HUDEP-2 (cell line): ENCODE measurements around the gene FOLR1.
A peak's percentile ranks its signal among the peaks of the same experiment; 100 is the strongest.

Source experiments
- DNase-seq, 76 experiments: peaks; one replicate each; lab custom pipeline; 2025; ENCODE audit not compliant: unreplicated experiment in 76 of 76; lab: John Stamatoyannopoulos, UW

FOLR1 gene

DNA sequence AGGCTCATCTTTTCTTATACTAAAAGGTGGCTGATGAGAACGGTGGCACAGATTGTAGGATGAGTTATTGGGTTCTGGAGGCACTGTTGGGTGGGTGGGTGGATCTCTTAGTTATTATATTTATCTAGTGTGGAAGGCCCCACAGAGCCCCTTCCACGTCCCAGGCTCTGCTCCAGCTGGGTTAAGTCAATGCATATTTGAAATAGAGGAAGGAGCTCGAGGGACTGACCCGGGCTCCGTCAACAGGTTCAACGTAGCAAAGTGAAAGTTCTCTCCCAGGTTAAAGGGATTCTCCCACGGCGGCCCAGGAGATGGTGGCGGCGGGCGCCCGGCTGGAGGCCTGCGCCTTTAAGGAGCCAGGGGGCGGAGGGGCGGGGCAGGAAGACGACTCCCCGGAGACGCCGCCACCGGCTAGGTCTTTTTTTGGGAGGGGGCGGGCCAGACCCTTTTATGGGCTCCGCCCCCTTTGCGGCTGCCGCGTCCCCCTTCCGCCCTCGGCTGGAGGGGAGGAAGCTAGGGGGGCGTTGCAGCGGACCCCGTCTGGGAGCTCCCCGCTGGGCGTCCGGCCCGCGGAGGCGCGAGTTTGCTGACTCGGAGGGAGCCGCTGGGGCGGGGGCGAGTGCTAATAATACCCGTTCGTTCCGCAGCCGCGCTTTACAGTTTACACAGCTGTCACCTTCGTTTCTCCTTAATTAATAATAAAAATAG is 31.1 kb downstream of the FOLR1 start:
- DNase-seq = peak in 73 of 76 experiments; percentile 46 to 95 (median 86)

DNA sequence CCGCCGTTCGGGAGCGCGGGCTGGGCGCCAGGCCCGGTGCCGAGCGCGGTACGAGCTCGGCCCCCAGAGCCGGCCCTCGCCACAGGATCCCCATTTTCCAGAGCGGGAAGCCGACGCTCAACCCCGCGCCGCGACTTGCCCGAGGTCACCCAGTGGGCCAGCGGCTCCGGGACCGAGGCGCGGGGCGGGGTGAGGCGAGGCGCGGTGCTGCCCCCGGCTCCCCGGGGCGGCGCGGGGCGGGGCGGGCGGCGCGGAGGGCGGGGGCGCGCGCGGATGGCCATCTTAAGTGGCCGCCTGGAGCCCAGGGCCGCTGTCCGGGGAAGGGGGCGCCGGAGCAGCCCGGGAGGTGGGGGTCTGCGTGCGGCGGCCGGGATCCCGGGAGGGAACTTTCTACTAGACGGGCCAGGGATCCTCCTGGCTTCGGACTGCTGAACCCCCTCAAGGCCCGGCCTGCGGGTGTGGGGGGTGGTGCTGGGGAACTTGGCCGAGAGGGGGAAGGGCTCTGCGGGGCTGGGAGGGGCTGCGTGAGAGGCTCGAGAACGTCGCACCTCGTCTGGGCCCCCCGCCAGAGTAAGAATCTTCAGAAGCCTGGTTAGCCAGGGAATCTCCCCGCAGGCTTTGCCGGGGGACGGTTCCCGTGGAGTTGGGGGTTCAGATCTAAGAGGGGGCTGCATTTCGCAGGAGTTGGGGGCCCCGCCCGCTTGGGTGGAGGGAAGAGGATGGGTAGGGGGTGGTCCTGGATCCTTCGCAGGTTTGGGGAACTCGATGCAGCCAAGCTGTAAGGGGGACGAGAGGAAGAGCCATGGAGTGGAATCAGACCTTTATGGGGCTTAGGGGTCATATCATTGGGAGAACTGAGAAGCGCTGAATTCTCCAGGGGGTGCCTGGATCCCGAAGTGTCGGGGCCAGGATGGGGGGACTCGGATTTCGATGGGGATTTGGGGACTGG is 31.9 kb downstream of the FOLR1 start:
- peak in 59 of 76 experiments; percentile 1 to 76 (median 56) for DNase-seq

DNA sequence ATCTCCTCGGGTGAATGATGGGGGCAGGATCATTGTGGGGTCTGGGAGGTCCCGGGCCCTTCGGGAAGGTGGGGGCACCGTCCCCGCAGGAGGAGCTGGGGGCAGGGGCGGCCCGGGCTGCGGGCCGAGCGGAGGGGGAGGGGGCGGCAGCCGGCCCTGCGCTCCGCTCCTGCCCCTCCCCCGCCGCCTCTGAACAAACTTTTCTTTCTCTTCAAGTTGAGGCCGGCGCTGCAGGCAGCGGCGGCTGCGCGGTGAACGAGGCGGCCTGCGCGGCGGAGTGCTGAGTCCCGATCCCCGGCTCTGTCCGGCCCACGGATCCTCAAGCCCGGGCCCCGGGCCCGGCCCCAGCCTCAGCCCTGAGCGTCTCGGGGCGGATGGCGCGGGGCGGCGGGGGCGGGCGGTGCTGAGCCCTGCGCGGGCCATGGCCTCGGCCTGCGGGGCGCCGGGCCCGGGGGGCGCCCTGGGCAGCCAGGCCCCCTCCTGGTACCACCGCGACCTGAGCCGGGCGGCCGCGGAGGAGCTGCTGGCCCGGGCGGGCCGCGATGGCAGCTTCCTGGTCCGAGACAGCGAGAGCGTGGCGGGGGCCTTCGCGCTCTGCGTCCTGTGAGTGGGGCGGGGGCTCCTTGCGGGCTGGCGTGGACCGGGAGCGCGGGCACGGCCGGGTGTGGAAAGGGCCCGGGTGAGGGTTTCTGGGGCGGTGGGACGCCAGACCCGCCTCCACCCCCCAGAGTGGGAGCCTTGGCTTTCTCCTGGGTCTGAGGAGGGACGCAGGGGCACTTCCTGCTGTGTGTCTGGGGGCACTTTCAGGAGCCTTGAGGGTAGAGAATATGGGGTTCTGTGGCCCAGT is 32.8 kb downstream of the FOLR1 start, which contains the start of gene INPPL1:
Gene INPPL1, plus strand, starts transcription at position 204 of the 847 bp plus-strand sequence. Its CDS starts 218 bp downstream, at position 422.
- peak in 8 of 76 experiments; percentile 9 to 29 (median 14) for DNase-seq

DNA sequence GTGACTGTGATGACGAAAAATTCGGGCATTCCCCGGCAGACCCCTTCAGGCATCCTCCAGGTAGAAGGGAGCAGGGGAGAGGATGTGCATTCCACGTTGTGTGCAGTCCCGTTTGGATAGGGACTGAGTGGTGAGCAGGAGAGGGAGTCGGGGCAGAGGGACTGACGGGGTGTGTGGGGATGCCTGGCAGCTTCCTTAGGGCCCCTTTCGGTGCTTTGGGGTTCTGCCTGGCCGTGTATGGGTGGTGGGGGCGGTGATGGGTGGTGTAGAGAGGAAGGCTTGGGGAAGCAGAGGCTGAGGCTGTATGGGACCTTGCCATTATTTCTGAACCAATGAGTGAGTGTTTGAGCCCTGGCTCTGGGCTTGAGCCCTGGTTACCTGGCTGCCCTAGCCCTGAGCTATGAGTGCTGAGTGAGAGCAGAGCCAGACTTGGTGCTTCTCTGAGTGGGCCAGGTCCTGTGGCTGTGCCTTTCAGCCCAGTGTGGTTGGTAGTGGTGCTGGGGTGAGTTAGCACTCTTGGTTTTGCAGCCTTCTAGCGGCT is 33.5 kb downstream of the FOLR1 start:
- peak in 1 of 76 experiments; percentile 11 for DNase-seq

DNA sequence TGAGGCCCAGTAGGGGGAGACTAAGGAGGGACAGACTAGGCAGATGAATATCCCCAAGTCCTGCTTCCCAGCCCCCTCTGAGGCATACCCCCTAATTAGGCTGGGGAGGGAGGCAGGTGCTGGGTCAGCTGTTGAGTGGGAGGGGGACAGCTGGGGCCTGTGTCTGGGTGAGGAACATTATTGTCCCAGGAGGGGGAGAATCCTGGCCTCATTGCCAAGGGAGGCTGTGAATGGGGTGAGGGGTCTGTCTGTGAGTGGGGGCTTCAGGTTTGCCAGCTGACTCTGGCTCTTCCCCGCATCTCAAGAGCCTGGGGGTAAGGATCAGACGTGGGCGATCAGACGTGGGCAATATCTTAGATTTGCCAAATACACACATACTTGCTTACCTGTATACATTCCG is 34.8 kb downstream of the FOLR1 start:
- DNase-seq = no peak

DNA sequence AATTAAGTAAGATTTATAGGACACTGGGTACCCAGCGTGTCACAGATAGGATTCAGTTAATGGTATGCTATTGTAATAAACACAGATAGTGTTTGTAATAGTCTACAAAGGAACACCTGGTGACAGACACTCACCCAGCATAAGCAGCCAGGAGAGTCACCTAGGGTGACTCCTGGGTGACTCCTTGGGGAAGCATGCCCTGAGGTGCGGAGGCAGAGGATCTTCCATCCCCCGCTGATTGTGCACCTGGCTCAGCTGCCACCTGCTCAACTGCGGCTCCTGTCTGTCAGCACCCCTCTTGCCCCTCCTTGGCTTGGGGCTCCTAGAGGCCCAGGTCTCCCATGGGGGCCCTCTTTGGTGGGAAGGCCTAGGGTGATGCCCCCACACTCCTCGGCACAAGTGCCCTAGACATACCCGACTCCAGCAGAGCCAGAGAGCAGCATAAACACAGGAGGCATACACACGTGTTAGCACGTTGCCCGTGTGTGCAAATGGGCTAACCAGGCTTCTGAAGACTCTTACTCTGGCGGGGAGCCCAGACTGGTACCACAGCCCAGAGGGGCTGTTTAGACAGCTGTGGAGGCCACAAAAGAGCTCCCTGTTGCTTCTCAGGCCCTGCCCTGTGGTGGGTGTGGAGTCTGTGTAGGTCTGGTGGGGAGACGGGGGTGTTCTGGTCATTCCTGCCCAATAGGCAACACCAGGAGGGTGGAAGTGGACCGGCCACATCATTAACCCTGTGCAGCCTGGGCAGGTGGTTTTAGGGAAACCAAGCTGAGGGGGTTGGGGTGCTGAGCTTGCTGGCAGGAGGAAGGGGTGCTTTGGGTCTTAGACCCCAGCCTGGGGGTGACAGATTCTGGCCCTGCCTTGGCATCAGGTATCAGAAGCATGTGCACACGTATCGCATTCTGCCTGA is 35.6 kb downstream of the FOLR1 start:
- DNase-seq = no peak

DNA sequence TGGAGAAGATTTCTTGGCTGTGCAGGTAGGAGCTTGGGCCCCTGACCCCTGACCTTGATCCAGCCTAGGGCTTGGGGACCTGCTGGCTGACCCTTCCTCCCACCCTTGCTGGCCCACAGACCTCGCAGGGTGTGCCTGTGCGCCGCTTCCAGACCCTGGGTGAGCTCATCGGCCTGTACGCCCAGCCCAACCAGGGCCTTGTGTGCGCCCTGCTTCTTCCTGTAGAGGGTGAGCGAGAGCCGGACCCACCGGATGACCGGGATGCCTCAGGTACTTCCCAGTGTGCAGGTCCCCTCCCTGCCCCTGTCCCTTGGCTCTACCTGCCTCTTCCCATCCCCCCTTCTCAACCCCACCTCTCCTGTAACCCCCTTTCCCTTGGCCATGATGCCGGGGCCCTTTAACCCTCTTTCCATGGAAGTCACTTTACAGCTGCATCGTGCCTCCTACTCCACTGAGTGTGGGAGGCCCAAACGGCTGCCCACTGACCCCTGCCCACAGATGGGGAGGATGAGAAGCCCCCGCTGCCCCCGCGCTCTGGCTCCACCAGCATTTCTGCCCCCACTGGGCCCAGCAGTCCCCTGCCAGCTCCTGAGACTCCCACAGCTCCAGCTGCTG is 36.4 kb downstream of the FOLR1 start:
- DNase-seq = no peak

DNA sequence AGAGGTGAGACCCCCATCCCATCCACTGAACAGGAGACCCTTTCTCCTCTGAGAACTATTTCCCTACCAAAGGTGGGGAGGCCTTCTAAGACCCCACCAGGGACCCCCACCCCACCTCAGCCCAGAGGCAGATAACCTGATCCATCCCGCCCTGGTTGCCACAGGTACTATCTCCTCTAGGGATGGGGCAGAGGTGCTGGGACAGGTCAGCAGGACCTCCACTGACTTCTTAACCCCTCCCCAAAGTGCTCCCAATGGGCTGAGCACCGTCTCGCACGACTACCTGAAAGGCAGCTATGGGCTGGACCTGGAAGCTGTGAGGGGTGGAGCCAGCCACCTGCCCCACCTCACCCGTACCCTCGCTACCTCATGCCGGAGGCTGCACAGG is 36.9 kb downstream of the FOLR1 start:
- DNase-seq = no peak

DNA sequence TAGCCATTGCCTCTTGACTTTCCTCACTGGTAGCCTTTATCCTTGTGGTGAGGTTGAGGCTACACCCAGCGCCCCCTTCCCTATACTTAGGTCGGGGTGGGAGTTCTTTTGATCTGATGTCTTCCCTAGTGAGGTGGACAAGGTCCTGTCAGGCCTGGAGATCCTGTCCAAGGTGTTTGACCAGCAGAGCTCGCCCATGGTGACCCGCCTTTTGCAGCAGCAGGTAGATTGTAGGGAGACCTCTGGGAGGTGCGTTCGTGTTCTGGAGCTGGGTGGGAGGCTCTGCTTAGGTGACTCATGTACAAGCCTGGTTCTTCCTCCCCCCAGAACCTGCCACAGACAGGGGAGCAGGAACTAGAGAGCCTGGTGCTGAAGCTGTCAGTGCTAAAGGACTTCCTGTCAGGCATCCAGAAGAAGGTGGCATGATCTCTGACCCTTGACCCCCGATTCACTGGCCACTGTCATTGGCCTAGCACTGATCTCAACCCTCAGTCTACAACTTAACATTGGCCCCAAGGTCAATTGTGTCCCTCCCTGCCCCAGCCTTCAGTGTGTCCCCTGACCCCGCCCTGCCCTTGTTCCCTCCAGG is 37.5 kb downstream of the FOLR1 start:
- DNase-seq = no peak

DNA sequence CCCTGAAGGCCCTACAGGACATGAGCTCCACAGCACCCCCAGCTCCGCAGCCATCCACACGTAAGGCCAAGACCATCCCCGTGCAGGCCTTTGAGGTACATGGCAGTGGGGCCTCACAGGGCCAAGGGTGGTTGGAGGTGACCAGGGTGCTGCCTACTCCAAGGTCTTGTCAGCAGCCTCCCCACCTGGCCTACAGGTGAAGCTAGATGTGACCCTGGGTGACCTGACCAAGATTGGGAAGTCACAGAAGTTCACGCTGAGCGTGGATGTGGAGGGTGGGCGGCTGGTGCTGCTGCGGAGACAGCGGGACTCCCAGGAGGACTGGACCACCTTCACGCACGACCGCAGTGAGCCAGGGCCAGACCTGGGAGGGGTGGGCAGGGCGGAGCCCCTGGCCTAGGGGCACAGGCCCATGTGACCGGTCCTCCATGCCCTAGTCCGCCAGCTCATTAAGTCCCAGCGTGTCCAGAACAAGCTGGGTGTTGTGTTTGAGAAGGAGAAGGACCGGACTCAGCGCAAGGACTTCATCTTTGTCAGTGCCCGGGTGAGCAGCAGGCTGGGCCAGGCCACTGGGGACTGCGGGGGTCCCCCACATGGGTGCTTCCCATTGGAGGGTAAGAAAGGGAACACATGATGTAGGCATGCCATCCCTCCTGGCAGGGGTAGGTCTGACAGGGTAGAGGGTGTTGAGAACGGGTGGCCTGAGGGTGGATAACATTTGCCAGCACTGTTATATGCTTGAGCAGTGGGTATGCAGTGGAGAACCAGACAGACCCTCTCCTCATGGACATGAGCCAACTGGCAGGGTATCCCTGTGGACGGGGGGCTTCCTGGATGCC is 38.2 kb downstream of the FOLR1 start:
- no peak for DNase-seq

DNA sequence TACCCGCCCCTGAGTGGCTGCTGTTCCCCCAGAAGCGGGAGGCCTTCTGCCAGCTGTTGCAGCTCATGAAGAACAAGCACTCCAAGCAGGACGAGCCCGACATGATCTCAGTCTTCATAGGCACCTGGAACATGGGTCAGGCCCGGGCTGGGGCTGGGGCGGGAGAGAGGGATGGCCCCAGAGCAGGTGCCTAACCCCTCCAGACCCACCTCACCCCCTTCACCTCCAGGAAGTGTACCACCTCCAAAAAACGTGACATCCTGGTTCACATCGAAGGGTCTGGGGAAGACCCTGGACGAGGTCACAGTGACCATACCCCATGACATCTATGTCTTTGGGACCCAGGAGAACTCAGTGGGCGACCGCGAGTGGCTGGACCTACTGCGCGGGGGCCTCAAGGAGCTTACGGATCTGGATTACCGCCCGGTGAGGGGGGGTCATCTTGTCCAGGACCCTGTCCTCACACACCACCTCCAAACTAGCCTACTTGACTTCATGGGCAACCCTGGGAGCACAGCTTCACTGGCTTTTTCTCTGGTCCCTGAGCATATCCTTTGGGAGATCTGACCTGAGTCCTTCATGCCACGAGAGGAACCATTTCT is 38.9 kb downstream of the FOLR1 start:
- no peak for DNase-seq

DNA sequence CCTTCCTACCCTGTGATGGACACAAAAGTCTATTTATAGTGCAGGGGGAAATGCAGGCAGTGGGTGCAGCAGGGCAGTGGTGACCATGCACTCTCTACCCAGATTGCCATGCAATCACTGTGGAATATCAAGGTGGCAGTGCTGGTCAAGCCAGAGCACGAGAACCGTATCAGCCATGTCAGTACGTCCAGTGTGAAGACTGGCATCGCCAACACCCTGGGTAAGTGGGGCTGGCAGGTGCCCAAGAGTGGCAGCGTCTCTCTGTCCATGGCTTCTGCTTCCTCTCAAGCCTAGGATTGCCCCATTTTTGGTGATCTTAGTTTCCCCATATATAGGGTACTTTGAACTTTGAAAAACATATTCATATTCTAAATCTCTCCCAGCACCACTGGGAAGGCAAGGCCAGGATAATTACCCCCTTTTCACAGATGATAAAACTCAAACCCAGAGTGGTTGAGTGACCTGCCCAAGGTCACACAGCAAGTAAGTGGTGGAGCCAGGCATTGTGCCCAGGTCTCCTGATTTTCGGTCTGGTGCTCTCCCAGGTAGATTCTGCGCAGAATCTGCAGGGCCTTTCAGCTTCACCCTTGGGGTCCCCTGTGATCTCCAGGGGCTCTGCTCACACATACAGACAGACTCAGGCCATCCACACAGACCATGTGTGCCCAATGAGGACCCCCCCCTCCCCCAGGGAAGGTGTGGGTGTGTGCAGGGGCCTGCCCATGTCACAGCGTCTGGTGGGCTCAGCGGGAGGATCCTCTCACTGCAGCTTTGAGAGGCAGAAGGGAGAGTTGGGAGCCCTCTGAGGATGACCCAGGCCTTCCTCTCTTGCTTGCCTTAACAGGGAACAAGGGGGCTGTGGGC is 39.7 kb downstream of the FOLR1 start:
- DNase-seq = no peak

DNA sequence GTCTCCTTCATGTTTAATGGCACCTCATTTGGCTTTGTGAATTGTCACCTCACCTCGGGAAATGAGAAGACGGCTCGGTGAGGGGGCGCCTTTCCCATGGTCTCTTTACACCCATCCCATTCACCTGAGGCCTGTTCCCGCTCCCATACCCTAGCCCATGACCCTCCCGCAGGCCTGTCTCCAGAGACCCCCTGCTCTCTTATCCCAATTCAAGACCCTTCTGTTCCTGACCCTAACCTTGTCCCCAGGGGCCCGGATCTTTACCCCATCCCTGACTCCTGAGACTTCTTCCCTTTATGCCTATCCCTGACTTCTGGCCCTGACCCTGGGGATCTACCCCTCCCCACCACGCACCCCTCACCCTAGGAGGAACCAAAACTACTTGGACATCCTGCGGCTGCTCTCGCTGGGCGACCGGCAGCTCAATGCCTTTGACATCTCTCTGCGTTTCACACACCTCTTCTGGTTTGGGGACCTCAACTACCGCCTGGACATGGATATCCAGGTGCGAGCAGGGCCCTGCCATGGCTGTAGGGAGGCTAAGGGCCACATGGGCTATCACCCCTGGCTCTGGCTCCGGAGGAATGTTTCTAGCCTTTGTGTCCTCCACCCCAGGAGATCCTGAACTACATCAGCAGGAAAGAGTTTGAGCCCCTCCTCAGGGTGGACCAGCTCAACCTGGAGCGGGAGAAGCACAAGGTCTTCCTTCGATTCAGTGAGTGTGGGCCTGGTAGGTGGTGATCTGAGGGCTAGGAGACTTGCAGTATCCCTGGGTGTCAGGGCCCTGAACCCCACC is 40.5 kb downstream of the FOLR1 start:
- DNase-seq = no peak

DNA sequence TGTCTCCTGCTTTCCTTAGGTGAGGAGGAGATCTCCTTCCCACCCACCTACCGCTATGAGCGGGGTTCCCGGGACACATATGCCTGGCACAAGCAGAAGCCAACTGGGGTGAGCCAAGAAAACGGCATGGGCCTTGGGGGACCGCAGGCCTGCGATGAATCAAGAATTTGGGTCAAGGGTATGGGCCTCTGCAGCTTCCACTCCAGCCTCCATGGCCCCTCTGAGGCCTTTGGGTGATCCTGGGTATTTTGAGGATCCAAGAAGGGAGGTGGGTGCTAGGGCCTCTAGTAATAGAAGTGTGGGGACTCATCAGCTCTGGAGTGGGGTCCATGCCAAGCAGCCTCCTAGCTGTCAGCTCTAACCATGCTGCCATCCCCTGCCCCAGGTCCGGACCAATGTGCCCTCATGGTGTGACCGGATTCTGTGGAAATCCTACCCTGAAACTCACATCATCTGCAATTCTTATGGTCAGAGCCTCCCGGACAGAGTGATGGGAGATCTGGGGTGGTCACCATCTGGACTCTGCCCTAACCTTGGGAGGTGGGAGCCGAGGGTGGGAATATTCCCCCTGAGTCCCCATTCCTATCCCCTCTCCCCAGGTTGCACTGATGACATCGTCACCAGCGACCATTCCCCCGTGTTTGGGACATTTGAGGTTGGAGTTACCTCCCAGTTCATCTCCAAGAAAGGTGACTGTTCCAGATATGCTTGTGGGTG is 41.3 kb downstream of the FOLR1 start:
- no peak for DNase-seq
